ENCODE measurements around the gene AKT3. TPM values are rescaled to one million over a fixed set of nuclear protein-coding genes. Genes with fewer than 3 reads are reported as not detected.

The AKT3 gene
- total RNA-seq, 4 donors from 2014 or later, result 29.7 to 77.2 (median 37.4) TPM

DNA sequence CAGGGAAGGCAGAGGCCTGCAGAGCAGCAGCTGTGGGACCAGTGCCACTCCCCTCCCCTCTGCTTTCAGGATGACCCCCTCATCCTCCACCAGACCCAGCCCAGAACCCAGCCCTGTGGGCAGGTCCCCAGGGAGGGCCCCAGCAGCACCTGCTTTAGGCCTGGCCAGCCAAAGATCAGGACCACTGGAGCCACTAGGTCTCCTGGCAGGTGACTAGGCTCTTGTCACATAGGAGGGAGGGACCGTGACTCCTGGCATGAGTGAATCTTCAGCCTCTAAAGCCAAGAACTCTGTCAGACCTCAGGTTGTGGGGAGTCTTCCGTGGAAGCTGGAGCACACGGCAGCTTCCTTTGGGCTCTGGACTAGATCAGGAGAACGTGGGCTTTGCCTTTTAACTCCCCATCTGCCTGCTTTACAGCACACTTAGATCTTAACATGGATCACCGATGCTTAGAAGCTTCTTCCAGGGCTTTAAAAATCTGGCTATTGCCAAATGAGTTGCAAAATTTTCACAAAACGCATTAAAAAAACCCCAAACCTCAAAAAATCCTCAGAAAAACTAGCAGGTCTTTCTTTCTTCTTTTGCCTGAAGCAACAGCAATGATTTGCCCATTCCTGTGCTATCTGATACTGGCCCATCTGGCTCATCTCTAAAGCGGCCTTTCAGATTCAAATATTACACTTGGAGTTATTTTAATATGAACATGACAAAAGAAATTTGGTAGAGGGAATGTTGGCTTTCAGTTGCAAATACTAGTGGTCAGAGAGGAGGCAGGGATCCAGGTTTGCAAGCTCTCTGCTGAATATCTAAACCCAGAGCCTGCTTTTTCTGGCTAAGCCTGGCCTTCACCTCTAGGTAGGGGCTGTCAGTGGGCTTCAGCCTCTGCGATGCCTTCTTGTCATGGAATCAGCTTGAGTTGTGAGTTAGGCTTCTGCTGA is 359.0 kb downstream of the AKT3 start:
- ATAC-seq (ENCODE audit: low FRiP score) (no peak), DNase-seq (ENCODE audit: low spot score) (no peak)
- no peak for TF ChIP-seq CTCF (IDR thresholded peaks at IDR 0.05)

GRCh38 chr1:243489681-243490546 is 360.1 kb downstream of the AKT3 start:
- no peak for TF ChIP-seq CTCF (IDR thresholded peaks at IDR 0.05)
- ATAC-seq (ENCODE audit: low FRiP score) (no peak), DNase-seq (ENCODE audit: low spot score) (no peak)

- no peak for ATAC-seq (ENCODE audit: low FRiP score)
- no peak for DNase-seq (ENCODE audit: low spot score)
- TF ChIP-seq CTCF (IDR thresholded peaks at IDR 0.05), result no peak
These were observed 360.9 kb downstream of the AKT3 start for GRCh38 chr1:243489158-243489527.

DNA sequence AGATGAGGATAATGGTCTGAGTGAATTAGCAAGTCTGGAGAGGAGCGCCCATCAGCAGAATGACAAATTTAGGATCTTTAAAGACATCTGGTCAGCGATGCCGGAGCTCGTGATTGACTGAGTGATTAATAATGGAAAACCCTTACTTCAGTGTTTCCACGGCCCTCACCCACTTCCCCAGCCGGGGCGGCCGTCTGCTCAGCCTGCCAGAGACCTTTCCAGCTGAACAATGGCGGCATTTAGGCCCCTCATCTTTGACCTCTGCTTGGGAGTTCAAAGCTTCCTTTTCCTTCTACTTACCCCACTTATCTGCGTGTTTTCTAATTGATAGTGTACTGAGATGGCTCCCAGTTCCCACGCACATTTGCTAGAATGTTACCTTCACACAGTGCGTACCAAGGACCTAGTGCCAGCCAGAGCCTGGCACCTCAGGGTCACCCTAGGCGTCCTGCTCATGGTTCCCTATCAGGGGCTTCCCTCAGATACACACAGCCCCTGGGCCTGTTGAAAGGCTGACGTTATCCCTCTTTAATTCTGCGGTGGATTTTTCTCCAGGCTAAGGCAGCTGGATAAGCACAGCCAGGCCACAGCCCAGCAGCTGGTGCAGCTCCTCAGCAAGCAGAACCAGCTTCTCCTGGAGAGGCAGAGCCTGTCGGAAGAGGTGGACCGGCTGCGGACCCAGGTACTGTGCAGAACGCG is 361.4 kb downstream of the AKT3 start:
- ATAC-seq (ENCODE audit: low FRiP score) (no peak), DNase-seq (ENCODE audit: low spot score) (no peak)
- no peak for TF ChIP-seq CTCF (IDR thresholded peaks at IDR 0.05)

- TF ChIP-seq CTCF (IDR thresholded peaks at IDR 0.05), result no peak
- ATAC-seq (ENCODE audit: low FRiP score) (peak; percentile 21), DNase-seq (ENCODE audit: low spot score) (no peak)
These were observed 362.3 kb downstream of the AKT3 start for GRCh38 chr1:243487649-243488227.

- DNase-seq (ENCODE audit: low spot score) (no peak), ATAC-seq (ENCODE audit: low FRiP score) (no peak)
- TF ChIP-seq CTCF (IDR thresholded peaks at IDR 0.05), result no peak
These were observed 362.9 kb downstream of the AKT3 start for GRCh38 chr1:243487036-243487648.
